ENCODE results near the gene ARMC8. TPM values are rescaled to one million over a fixed set of nuclear protein-coding genes. Genes with fewer than 3 reads are reported as not detected.

ARMC8 gene
- total RNA-seq, 1 experiment from 2014 or later, result 63.6 TPM

- Histone ChIP-seq H2AFZ (ENCODE audit: low read length) (no peak overlapping the region), H3K9me3 (ENCODE audit: control insufficient read depth, low read depth, low read length) (no peaks in the 10 kb centered on the region), H3K4me2 (ENCODE audit: insufficient read depth, insufficient read length, low read length) (no peak overlapping the region), H2BK20ac (ENCODE audit: low read depth, low read length, poor library complexity, severe bottlenecking) (no peak overlapping the region), H2BK5ac (ENCODE audit: insufficient read length, low read length) (no peak overlapping the region), H3K4me1 (ENCODE audit: insufficient read depth, low read length) (no peaks in the 10 kb centered on the region), H3K9ac (ENCODE audit: extremely low read depth, insufficient read length, low read length) (no peak overlapping the region), H2AK5ac (ENCODE audit: insufficient read length, low read length) (no peak overlapping the region), H4K91ac (ENCODE audit: insufficient read length, low read depth, low read length) (no peak overlapping the region), H3K23me2 (ENCODE audit: insufficient read length, low read depth, low read length, poor library complexity, severe bottlenecking) (no peaks in the 10 kb centered on the region), H2BK15ac (ENCODE audit: low read depth, low read length) (no peak overlapping the region), H2BK120ac (ENCODE audit: low read depth, low read length, poor library complexity, severe bottlenecking) (no peak overlapping the region), H3K23ac (ENCODE audit: insufficient read length, low read depth, low read length) (no peak overlapping the region), H3K18ac (ENCODE audit: insufficient read length, low read depth, low read length) (no peak overlapping the region), H3K56ac (ENCODE audit: insufficient read length, low read depth, low read length) (no peak overlapping the region), H3K14ac (ENCODE audit: insufficient read depth, low read length) (no peak overlapping the region), H2BK12ac (ENCODE audit: insufficient read length, low read depth, low read length) (no peak overlapping the region), H3K4ac (ENCODE audit: low read depth, low read length) (no peak overlapping the region), H3K27me3 (ENCODE audit: insufficient read depth, low read length) (no peaks in the 10 kb centered on the region), H3K79me1 (ENCODE audit: insufficient read depth, low read depth, low read length, poor library complexity, severe bottlenecking) (no peaks in the 10 kb centered on the region), H3K27ac (ENCODE audit: insufficient read length, low read depth, low read length) (no peak overlapping the region), H4K8ac (replicated peaks; ENCODE audit: insufficient read length, low read depth, low read length) (no peak overlapping the region), H3T11ph (ENCODE audit: low read length) (no peak overlapping the region), H3K79me2 (ENCODE audit: insufficient read depth, low read length) (no peaks in the 10 kb centered on the region), H4K5ac (ENCODE audit: insufficient read length, low read depth, low read length) (no peak overlapping the region), H4K20me1 (ENCODE audit: control insufficient read depth, insufficient read depth, insufficient read length) (no peaks in the 10 kb centered on the region)
- Mint-ChIP-seq H3K36me3 (ENCODE audit: insufficient read depth in 1 of 3, low read depth in 3 of 3) (peaks cover 0 to 8% (median 5%) of the 10 kb centered on the region in 3 experiments; a peak in 6 of 7 replicates), H3K27ac (no peak overlapping the region), H3K27me3 (ENCODE audit: low read depth) (peaks cover 2% of the 10 kb centered on the region; the same call in 1 of the 2 replicates), H3K4me3 (no peak overlapping the region), H3K4me1 (peaks cover 6 to 8% of the 10 kb centered on the region in 2 experiments), H3K9me3 (peaks cover 10 to 19% of the 10 kb centered on the region in 2 experiments)
- DNase-seq, result no peak
- no peak for TF ChIP-seq CTCF (conservative IDR thresholded peaks at IDR 0.05)
Observed at GRCh38 chr3:138154534-138154933, 32.6 kb upstream of the ARMC8 start.

All from H9 (cell line).